NCI-H2081 treated with DMSO at 0.1 percent for 48 hours (cell line): ENCODE data around the gene MYO1B.

Experiments used
- DNase-seq: peaks from one replicate; lab custom pipeline; 2025; lab: John Stamatoyannopoulos, UW

The MYO1B gene

DNA sequence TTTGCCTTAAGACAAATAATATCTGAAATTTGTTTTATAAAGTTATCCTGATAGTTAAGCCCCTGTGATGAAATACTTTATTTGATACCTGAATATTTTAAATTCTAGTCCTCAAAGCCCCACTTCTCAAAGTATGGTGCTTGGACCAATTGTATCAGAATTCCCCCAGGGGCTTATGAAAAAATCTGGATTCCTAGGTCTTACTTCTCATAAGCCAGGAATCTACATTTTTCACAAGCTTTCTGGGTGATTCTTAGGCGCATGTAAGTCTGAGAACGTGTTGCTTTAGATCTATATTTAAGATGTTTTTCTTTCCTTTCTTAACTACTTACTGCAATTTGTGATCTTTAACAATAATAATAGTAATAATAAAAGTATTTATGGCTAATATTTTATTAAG is 53.1 kb downstream of the MYO1B start:
- DNase-seq = no peak

DNA sequence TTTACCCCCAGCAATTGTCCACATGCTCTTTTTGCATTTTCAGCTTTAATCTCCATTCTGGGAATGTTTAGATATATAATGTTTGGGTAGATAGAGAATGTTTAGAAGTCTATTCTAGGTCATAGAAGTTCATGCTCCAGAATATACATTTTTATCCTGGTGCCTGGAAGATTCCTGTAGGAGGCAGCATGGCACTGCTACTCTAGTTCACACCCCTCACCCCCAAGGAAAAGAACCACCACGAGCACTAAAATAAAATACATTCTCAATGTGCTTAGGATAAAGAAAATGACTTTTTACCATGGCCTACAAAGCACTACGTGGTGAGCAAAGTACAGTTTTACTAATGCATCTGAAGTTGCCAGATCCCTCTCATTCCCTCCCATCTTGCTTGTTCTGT is 53.8 kb downstream of the MYO1B start:
- DNase-seq = no peak

DNA sequence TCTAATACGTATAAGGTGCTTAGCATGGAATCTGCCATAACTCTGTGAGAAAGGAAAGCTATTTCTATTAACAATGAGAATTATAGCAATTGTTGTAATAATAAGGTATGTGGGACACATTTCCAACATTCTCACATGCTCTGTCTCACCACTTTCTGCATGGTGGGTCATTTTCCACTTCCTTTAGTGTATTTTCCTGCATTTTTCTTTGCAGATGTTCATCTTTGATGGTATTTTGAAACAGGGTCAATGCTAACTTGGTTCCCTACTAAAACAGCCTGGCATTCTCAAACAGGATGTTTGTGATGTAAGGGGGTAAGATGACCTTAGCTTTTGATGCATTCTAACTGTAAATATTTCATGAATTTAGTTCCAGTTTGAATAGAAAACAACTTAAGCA is 54.7 kb downstream of the MYO1B start:
- DNase-seq = no peak

DNA sequence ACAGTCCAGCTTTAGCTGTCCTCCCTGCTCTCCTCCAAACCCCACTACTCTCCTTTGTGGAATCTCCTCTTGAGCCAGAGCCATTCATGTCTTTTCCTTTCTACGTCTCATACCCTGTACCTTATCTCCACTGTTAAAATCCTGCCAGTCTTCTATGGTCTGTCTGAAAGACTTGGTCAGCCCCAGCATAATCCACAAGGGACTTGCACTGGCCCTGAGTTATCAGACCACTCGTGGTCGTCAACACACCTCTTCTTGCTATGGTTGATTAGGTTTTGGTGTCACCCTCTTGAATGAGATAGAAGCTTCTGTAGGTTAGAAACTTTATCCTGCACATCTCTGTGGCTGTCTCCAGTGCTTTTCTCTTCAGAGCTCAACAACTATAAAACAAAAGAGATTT is 56.8 kb downstream of the MYO1B start:
- DNase-seq = no peak

DNA sequence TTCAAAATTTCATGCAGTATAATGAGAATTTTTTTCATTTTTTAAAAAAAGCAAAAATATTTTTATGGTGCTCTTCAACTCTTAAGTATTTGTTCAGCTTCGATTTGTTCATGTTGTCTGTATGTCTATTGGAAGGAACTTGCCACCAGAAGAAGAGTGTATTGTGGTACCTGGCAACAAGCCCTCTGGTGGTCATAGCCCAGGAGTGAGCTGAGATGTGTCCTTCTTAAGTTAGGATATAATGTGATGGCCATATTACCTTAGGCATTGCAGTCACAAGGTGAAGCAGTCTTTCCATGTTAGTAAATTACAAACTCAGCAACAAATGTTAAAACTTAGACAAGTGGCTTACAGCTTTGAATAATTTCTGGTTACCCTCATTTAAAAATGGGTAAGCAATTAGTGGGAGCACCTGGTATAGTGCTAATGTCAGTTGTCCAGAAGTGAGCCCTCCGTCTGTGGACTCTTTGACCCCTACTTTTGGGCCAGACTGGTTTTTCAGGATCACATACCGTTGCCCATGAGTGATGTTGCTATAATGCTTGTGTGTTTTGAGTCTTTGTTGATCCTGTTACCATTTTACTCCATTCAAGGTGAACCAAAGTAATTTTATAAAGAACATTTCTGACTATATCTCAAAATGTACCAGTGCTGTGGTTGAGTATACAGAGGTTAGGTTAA is 57.4 kb downstream of the MYO1B start:
- DNase-seq = no peak

DNA sequence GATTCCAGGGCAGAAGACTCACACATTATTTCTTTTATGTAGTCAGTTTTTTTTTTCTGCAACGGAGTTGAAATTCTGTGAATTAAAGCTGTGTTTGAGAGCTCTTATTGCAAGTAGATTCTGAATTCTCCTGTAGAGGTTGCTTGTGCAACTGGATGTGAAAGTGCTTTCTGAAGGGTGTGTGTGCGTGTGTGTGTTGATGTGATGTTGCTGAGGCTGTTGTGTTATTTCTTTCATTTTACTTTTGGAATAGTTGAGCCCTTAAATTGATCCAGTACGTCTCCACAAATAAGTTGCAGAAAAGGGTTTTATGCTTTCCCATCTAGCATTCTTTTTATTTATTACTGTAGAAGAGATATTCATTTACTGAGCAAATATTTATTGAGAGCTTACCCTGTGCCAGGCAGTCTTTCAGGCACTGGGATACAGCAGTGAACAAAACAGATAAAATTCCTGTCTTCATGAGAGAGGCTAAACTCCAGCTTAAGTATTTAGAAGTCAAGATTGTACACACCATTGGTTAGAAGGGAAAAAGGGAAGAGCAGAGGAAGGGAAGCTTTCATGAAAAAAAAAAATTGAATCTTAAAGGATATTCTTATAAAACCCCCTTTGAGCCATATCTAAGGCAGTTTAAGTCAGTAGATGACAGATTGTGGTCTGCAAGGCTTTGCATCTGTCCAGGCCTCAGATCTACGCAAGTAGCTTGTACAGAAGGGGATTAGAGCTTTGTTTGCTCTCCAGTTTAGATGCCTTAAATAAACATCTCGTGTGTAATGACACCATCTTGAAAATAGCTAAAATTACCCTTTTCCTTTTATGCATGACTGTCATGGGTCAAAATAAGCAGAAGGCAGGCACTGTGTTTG is 58.2 kb downstream of the MYO1B start:
- no peak for DNase-seq

DNA sequence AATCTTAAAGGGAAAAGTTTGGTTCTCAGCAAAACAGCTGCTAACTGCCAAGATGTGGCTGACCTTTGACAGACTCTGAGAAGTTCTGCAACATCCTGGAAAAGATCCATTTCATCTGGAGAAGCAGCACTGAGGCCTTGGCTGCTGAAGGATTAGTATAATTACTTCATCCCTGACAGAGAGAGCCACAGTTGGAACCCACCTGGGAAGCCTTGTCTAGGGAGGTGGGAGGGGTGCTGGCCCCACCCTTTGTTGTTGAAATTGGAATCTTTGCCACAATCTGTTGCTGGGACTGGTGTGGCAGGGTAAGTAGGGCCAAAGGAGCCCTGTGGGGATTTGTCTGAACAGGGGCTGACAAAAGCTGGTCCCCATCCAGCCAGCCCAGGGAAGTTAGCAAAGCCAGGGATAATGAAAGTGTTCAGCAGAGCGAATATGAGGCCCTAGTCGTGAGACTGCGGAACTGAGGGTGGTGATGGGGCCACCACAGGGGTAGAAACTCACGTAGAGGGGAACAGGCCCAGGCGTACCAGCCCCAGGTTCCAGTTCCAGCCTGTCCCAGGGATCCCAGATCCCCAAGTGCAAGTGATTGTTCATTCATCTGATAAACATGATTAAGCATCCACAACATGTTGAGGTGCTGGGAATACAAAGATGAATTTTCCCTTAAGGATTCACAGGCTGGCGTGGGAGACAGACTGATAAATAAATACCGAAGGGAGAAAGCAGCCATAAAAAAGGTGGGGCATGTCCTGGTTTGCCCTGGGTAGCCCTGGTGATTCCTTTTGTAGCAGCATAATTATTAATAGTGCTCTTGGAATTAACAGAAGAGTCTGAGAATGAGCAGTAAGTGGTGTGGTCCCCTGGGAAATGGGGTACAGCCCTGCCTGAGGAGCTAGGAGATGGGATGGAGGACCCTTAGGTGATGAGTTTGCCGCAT is 60.0 kb downstream of the MYO1B start:
- no peak for DNase-seq

DNA sequence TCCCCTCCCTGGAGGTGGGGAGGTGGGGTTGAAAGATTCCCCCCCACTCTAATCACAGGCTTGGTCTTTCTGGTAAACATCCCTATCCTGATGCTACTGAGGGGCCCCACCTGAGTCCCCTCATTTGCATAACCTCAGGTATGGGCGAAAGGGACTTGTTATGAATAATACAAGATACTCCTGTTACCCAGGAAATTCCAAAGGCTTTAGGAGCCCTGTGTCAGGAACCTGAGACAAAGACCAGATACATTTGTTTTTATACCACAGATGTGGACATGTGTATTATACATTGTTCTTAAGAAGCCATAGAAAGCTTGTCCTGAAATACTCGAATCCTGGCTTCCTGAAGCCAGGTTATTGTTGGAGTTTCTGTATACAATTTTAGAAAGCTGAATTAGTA is 62.8 kb downstream of the MYO1B start:
- no peak for DNase-seq

DNA sequence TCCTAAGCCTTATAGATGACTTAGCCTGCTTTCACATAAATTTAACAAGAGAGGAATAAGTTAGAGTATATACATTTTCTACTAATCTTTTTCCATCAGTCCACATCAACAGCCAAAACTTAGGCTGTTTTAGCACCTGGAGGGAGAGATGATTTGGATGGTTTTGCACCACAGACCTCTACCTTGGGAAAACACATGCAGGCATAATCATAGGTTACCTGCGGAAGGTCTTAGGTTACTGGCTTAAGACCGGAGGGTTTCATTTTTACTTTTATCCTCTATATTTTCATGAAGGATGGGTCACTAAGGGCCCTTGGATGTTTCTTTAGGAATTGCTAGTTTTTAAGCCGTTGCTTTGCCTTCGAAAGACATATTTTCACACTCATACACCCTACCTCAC is 66.0 kb downstream of the MYO1B start:
- no peak for DNase-seq

DNA sequence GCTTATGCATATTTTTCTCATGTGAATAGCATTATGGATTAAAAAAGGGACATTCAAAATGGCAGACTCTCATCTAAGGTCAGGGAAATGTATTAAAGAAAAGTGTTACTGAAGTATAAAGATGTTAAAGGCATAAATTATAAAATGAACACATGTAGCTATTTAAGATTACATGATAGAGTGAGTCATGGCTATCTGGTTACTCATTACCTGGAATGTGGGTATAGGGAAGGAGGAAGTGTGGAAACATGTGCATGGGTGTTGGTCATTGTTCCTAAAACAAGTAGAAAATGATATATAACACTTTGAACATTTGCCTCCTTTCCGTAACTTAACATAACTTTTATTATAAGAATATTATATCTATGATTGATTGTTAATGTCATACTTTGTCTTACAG is 66.4 kb downstream of the MYO1B start:
- no peak for DNase-seq

DNA sequence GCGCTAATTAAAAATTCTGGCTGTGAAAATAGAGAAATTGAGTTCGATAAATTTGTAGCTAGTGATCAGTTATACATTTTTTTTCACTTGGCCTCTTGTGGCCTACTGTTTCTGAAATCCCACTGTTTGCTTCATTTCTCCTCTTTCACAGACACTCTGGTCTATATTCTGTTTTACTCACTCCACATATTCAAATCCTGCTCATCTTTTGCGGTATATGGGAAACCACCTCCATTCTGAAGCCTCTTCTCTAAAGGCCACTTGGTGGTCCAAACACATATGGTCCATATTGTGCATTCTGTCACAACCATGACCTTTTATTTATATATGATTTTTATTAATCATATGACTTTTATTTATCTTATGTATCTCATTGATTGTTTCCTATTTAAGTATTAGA is 67.0 kb downstream of the MYO1B start:
- DNase-seq = no peak

DNA sequence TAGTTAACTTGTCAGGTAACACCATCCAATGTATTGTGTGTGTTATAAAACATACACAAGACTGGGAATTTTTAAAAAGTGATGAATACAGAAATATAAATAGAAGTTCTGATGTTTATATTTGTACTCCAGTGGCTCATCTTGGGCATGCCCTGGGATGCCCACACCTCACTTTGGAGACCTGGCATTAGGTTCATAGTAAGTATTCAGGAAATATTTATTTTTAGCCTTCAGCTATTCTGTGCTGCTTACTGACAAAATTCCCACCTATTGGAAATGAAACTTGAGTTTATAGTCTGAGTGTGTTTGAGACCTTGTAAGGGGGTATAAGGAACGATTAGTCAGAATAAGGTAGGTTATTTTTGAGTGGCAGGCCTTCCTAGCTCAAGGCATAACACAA is 67.5 kb downstream of the MYO1B start:
- no peak for DNase-seq

DNA sequence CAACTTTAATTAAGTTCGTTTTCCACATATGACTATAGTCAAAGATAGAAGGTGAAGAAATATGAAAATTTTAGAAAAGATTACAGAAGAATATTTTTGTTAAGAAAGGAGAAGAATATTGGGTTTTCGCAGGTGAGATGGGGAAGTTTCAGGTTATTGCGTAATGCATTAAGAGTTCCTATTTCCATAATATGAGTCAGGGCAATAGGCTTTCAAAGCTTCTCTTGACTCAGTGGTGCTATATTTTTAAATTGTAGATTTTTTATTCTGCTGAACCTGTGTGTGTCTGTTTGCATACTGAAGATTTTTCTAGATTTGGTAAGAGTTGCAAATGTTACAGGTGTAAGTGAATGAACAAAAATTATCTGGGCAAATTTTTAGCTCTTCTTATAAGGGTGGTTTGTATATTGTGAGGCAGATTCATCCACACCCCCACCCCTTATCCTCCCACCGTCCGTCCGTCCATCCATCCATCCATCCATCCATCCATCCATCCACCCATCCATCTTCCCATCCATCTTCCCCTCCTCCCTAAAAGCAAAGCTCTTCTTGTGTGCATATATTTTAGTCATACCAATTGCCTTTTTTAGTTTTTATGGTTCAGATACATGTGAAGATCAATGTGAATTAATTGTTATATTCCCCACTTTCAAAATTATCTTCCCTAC is 69.6 kb downstream of the MYO1B start:
- DNase-seq = no peak

DNA sequence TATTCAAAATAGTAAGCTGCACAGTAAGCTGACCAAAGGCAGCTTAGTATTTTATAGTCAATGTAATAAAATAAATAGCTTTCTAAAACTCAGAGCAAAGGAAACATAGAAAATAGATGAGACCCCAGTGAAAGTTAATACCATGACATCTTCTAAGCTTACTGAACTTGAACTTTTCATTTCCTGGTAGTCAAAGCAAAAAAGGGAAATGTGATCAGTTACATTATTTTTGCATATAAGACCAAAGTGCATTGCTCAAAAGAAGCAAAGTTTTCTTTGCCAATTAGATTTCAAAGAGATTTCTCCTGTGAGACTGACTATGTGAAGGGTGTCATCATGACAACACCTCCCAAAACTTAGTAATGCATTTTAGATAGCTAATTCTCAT is 70.2 kb downstream of the MYO1B start:
- no peak for DNase-seq

DNA sequence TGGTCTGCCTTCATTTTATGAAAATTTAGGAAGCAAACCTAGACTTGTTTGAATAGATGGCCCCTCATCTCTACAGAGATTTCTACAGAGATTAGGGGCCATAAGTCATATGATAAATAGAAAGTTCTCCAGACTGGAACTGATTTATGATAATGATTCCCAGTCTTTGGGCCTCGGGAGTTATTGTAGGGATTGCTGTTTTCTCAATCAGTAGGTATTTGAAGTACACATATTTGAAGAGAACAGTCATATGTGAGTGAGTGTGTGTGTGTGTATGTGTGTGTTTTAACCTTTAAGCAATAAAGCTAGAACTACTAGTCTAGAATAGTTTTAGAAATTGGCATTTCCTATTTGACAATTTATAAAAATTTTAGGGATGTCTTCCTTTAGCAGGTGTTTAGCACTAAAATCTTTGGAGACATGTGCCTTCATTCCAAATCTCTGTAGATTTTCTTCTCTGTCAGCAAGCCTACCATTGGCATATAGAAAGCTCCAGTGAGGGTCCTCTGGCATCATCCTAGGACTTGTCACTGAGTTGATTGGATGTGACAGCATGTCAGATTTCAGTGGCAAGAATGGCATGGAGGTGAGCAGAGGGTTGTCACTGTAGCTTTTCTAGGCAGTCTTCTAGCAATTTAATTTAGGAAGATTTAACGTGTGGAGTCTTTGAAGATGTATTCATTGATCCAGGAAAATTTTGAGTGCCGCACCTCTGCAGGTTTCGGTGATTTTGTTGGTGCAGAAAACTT is 71.2 kb downstream of the MYO1B start:
- DNase-seq = no peak

DNA sequence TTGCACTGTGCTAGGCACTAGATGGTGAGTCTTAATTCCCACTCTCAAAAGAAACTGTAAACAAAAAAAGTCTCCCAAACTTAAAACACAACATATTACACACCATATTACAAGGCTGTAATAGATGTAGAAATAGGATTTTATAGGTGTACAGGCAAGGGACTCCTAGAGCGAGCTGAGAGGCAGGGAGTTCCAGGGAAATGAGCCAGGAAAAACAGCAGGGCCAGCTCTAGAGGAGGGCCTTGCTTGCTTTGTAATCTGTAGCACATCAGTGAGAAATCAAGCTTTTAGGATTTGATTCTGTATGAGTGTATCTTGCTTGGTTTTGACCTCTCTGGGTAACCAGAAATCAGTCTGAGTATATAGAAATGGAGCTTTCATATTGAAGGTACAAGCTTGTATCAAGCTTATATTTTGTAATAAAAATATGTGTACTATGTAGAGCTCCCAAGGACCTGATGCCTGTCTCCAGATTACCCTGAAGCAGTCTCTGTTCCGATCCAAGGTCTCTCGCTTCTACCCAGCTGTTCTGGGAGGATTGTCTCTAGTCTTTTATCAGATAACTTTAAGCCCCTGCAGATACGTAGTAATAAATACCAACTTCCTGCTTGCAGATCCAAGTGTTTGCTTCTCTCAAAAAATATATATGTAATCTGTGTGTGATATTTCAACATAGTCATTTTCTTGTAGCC is 73.0 kb downstream of the MYO1B start:
- DNase-seq = no peak

DNA sequence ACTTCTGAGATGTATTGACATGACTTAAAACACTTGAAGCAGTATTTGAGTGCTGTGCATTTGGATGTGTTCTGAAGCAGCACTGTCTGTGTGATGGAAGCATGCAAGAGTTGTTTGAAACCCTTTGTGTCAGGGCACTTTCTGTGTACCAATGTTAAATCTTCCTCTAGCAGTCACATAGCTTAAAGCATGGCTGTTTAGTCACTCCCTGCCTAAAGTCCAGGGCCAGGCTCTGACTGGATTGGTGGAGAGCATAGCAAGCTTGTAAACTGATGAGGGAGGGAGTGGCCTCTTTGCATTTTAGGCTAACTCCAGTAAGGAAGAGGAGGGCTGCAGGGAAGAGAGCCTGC is 73.5 kb downstream of the MYO1B start:
- DNase-seq = no peak

DNA sequence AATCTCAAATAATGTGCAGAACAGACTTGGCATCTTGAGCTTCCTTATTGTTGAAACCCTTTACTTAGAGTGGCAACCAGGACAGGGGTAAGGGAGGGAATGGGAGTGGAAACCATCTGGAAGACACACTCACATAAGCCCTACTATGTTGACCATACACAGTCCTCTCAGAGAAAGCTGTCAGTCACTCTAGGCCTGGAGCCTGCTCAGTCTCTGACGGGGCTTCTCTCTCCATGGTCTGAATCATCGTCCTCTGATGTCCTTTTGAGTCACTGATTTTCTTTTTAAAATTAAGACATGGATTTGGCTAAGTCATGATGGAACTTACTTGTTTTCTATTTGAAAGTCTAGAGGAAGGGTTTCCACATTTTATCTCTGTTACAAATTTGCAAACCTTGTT is 74.0 kb downstream of the MYO1B start:
- no peak for DNase-seq

DNA sequence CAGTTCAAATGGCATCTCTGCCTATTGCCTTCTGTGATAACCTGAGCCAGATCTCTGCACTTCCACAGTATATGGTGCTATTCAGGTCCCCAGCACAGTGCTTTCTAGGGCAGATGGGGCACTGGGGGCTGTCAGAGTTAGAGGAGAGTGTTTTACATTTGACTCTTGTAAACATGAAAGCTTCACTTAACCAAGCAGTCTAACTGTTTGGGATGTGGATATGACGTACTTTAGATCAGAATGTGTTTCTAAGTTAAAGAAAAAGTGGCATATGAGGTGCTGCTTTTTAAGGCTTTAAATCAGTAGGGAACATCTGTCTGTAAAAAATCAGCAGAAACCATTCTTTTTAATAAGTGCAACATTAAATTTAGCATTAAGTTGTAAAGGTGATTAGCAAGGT is 75.7 kb downstream of the MYO1B start:
- no peak for DNase-seq

DNA sequence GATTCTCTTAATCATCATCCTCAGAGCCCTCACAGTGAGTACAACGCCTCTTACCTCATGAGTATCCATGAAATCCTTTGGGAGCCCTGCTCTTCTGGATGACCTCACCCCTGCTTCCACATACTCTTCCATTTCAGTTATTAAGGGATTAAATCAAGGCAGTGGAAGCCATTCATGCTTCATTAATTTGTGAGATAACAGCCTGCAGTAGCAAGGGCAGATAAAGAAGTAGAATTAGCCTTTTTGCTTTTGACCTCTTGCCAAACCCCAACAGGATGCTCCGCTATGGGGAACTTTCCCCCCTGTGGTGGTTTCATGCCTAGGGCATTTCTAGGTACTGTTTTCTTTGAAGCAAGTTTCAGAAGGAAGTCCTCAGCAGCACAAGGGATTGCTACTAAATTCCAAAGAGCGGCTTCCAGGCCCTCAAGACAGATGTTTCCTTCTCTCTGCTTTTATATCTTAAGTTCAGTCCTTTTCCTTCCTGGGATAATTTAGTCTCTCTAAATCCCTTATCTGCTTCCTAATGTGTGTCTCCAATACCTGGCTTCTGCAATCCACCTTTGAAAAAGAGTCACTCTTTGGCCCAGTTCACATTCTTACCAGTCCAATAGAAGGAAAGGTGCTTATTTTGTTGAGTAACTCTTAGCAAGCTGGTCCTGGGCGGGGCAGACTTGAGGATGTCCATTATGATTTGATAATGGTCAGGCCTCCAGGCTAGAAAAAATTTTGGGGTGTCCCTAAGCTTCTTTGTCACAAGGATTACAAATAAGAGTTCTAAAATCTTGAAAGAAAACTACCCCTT is 76.9 kb downstream of the MYO1B start:
- no peak for DNase-seq
